ENCODE results near the gene ERBB4. TPM values are rescaled to one million over a fixed set of nuclear protein-coding genes. Genes with fewer than 3 reads are reported as not detected.

Gene ERBB4
- polyA plus RNA-seq, 1 experiment: not detected

DNA sequence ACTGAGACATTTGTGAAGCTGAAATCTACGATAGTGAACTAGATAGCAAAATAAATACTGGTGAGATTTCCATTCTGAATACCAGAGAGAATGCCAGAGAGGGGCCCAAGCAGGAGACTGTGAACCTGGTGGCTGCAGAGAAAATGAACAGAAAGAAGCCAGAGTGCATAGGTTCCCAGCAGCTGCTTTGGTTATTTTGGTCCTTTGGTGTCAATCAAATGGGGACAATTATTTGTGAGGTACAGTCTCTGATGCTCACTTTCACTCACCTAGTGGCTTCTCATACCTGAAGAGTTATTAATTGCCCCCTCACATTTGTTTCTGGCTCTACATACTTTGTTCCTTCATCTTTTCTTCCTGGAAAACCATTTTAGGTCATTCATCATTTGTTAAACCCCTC, 1170.1 kb downstream of the ERBB4 start:
- POLR2A ChIA-PET: no interaction called here
- no peak for DNase-seq (ENCODE audit: low read depth, low spot score)
- Histone ChIP-seq H3K27me3 (ENCODE audit: control insufficient read depth, insufficient read depth, low read length) (no peaks in the 10 kb centered on the region), H3K4me3 (ENCODE audit: low read depth, low read length) (no peak overlapping the region), H3K27ac (ENCODE audit: low read depth, low read length) (no peak overlapping the region), H3K9me3 (ENCODE audit: control insufficient read depth, insufficient read depth, low read length) (peaks cover 6% of the 10 kb centered on the region; the same call in 1 of the 2 replicates)
- TF ChIP-seq, protein P1, sequence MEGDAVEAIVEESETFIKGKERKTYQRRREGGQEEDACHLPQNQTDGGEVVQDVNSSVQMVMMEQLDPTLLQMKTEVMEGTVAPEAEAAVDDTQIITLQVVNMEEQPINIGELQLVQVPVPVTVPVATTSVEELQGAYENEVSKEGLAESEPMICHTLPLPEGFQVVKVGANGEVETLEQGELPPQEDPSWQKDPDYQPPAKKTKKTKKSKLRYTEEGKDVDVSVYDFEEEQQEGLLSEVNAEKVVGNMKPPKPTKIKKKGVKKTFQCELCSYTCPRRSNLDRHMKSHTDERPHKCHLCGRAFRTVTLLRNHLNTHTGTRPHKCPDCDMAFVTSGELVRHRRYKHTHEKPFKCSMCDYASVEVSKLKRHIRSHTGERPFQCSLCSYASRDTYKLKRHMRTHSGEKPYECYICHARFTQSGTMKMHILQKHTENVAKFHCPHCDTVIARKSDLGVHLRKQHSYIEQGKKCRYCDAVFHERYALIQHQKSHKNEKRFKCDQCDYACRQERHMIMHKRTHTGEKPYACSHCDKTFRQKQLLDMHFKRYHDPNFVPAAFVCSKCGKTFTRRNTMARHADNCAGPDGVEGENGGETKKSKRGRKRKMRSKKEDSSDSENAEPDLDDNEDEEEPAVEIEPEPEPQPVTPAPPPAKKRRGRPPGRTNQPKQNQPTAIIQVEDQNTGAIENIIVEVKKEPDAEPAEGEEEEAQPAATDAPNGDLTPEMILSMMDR (IDR thresholded peaks at IDR 0.05; ENCODE audit: low read depth, low read length): no peak
- CTCF ChIA-PET: no interaction called here

DNA sequence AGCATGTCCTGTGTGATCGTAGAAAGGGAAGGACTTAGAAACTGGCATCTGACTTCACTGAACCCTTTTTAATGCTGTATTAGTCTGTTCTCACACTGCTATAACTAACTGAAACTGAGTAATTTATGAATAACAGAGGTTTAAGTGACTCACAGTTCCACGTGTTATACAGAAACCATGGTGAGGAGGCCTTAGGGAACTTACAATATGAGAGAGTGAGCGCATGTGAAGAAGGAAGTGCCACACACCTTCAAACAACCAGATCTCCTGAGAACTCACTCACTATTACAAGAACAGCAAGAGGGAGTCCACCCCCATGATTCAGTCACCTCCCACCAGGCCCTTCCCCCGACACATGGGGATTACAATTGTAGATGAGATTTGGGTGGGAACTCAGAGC, 1170.9 kb downstream of the ERBB4 start:
- POLR2A ChIA-PET: no interaction called here
- Histone ChIP-seq H3K27ac (ENCODE audit: low read depth, low read length) (no peak overlapping the region), H3K9me3 (ENCODE audit: control insufficient read depth, insufficient read depth, low read length) (peaks cover 6% of the 10 kb centered on the region; the same call in 1 of the 2 replicates), H3K27me3 (ENCODE audit: control insufficient read depth, insufficient read depth, low read length) (no peaks in the 10 kb centered on the region), H3K4me3 (ENCODE audit: low read depth, low read length) (no peak overlapping the region)
- DNase-seq (ENCODE audit: low read depth, low spot score): no peak
- TF ChIP-seq, protein P1 (IDR thresholded peaks at IDR 0.05; ENCODE audit: low read depth, low read length): no peak
- CTCF ChIA-PET: no interaction called here

GRCh38 chr2:211367293-211367692, 1171.3 kb downstream of the ERBB4 start:
- Histone ChIP-seq H3K27ac (ENCODE audit: low read depth, low read length) (no peak overlapping the region), H3K27me3 (ENCODE audit: control insufficient read depth, insufficient read depth, low read length) (no peaks in the 10 kb centered on the region), H3K4me3 (ENCODE audit: low read depth, low read length) (no peak overlapping the region), H3K9me3 (ENCODE audit: control insufficient read depth, insufficient read depth, low read length) (peaks cover 6% of the 10 kb centered on the region; the same call in 1 of the 2 replicates)
- POLR2A ChIA-PET: no interaction called here
- DNase-seq (ENCODE audit: low read depth, low spot score): no peak
- CTCF ChIA-PET: no interaction called here
- TF ChIP-seq, protein P1 (IDR thresholded peaks at IDR 0.05; ENCODE audit: low read depth, low read length): no peak

DNA sequence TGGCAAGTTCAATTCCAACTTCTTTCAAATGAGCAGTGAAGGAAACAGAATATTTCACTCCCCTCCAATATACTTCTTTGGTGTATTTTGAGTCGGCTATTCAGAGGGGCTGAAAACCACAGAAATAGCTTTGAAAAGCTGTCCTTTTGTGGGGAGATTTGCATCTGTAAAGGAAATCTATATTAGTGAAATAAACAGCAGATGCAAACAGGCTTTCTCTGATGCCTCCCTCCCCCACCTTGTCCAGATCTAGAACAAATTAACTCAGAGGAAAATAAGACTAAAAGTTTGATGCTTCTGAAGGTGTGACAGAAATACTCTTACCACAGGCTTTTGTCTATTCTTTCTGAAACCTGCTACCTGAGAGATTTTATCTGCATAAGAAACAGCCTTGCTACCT, 1173.7 kb downstream of the ERBB4 start:
- no peaks in the 10 kb centered on the region for H3K27me3 ChIP-seq (ENCODE audit: control insufficient read depth, insufficient read depth, low read length)
- ChIA-PET POLR2A (no interaction called here), CTCF (no interaction called here)
- DNase-seq (ENCODE audit: low read depth, low spot score): no peak
- H3K9me3 ChIP-seq (ENCODE audit: control insufficient read depth, insufficient read depth, low read length): peaks cover 3% of the 10 kb centered on the region; the same call in 1 of the 2 replicates
- TF ChIP-seq, protein P1 (IDR thresholded peaks at IDR 0.05; ENCODE audit: low read depth, low read length): no peak
- H3K4me3 ChIP-seq (ENCODE audit: low read depth, low read length): no peak overlapping the region
- H3K27ac ChIP-seq (ENCODE audit: low read depth, low read length): no peak overlapping the region

DNA sequence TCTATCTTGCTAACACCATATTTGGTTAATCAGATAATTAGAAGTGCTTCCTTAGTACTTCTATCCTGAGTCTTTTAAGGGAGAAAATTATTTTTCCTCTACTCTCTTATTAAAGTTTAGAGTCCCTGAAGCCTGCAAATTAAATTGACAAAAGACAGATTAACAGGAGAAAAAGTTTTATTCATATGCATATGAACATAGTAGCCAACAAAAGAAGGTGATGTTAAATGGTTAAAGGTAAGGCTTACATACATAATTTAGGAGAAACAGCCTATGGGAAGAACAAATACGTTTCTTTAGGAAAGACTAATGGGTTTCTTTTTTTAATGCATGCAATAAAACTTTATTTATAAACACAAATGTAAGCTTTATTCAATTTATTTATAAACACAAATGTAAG, 1177.2 kb downstream of the ERBB4 start:
- POLR2A ChIA-PET: no interaction called here
- no peak for DNase-seq (ENCODE audit: low read depth, low spot score)
- Histone ChIP-seq H3K27ac (ENCODE audit: low read depth, low read length) (no peak overlapping the region), H3K4me3 (ENCODE audit: low read depth, low read length) (no peak overlapping the region), H3K9me3 (ENCODE audit: control insufficient read depth, insufficient read depth, low read length) (peaks cover 2% of the 10 kb centered on the region; the same call in 1 of the 2 replicates), H3K27me3 (ENCODE audit: control insufficient read depth, insufficient read depth, low read length) (no peaks in the 10 kb centered on the region)
- TF ChIP-seq, protein P1 (IDR thresholded peaks at IDR 0.05; ENCODE audit: low read depth, low read length): no peak
- CTCF ChIA-PET: no interaction called here
